ENCODE results near the gene KCTD16.

The KCTD16 gene

GRCh38 chr5:144365885-144366284 lies 195.2 kb downstream of the KCTD16 start:
- H3K9me3 Mint-ChIP-seq: no peaks in the 10 kb centered on the region
- H3K4me1 Mint-ChIP-seq: no peaks in the 10 kb centered on the region
- no peak overlapping the region for H3K4me3 Mint-ChIP-seq
- no peaks in the 10 kb centered on the region for H3K27me3 Mint-ChIP-seq
- H3K36me3 Mint-ChIP-seq: no peaks in the 10 kb centered on the region
- H3K27ac Mint-ChIP-seq: no peak overlapping the region

- no peak overlapping the region for H3K4me3 Mint-ChIP-seq
- no peak overlapping the region for H3K27ac Mint-ChIP-seq
- H3K4me1 Mint-ChIP-seq: no peaks in the 10 kb centered on the region
- no peaks in the 10 kb centered on the region for H3K27me3 Mint-ChIP-seq
- H3K9me3 Mint-ChIP-seq: no peaks in the 10 kb centered on the region
- H3K36me3 Mint-ChIP-seq: no peaks in the 10 kb centered on the region
Observed at GRCh38 chr5:144367991-144368390, 197.3 kb downstream of the KCTD16 start.

DNA sequence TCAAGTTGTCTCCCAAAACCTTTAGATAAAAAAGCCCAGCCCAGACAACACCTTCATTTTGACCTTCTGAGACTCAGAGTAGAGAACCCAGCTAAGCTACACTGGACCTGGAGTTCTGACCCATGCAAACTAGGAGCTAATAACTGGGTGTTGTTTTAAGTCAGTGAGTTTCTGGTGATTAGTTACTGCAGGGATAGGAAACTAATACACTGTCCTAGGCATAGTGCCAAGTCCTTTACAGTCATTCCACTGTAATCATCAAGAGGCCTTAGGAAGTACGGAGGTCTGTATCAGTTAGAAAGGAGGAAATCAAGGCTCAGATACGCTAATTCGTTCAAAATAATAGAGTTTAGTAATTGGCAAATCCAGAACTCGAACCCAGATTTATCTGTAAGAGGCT lies 197.9 kb downstream of the KCTD16 start:
- H3K27me3 Mint-ChIP-seq: no peaks in the 10 kb centered on the region
- H3K4me3 Mint-ChIP-seq: no peak overlapping the region
- H3K27ac Mint-ChIP-seq: no peak overlapping the region
- no peaks in the 10 kb centered on the region for H3K36me3 Mint-ChIP-seq
- H3K9me3 Mint-ChIP-seq: no peaks in the 10 kb centered on the region
- H3K4me1 Mint-ChIP-seq: no peaks in the 10 kb centered on the region

DNA sequence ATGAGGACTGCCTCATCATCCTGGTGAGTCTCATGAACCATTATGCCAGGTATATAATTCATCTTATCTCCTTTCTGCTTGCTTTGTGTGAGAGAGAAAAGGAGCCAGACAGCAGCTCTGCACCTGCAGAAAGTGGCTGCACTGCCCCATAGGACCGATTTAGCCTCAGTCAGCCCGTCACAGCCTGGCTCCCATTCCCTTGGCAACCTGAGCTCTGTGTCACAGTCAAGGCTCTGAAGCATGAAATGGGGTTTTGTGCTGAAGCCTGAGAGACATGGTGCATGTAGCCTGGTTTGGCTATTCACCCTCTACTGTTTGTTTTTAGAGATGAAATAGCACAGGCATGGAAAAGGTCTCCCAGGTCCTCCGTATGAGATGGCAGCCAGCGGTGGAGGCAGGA lies 198.3 kb downstream of the KCTD16 start:
- H3K4me1 Mint-ChIP-seq: no peaks in the 10 kb centered on the region
- no peaks in the 10 kb centered on the region for H3K9me3 Mint-ChIP-seq
- no peak overlapping the region for H3K27ac Mint-ChIP-seq
- no peaks in the 10 kb centered on the region for H3K27me3 Mint-ChIP-seq
- H3K36me3 Mint-ChIP-seq: no peaks in the 10 kb centered on the region
- H3K4me3 Mint-ChIP-seq: no peak overlapping the region

GRCh38 chr5:144370273-144370672 lies 199.6 kb downstream of the KCTD16 start:
- Mint-ChIP-seq H3K27me3 (no peaks in the 10 kb centered on the region), H3K9me3 (no peaks in the 10 kb centered on the region), H3K36me3 (no peaks in the 10 kb centered on the region), H3K27ac (no peak overlapping the region), H3K4me1 (no peaks in the 10 kb centered on the region), H3K4me3 (no peak overlapping the region)

DNA sequence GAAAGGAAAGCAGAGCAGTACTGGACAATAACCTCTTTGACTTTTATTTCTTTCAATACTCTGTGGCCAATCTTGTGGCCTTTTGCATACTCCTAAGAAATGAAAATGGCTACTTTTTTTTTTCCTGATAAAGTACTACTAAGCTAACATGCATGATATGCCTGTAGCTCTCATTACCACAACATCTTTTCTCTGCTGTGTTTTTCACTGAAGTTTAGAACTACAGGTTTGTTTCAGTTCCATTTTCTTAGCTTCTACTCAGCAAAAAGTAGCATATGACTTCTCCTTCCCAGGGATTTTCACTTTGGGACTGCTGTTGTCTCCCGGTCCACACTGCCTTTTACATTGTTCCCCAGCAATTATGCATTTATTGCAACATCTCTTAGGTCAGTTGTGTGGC lies 204.0 kb downstream of the KCTD16 start:
- H3K4me3 Mint-ChIP-seq: no peak overlapping the region
- H3K4me1 Mint-ChIP-seq: no peaks in the 10 kb centered on the region
- H3K27ac Mint-ChIP-seq: no peak overlapping the region
- H3K36me3 Mint-ChIP-seq: no peaks in the 10 kb centered on the region
- peaks cover 10% of the 10 kb centered on the region for H3K9me3 Mint-ChIP-seq
- H3K27me3 Mint-ChIP-seq: peaks cover 3% of the 10 kb centered on the region

DNA sequence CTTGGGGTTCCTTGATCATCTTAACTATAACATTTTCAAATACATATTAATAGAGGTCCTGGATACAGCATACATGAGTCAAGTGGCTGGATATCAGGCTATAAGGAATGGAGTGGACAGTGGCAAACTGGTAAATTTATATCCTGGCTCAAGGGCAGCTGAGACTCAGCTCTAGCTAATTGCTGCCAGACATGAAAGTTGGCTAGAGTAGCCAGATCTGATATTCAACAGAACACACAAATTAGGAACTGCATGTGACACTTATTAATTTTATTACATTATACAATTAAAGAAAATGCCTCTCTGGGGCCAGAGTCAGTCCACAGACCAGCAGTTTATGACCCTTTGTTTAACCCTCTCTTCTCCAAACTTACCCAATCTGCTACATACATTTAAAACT lies 206.5 kb downstream of the KCTD16 start:
- Mint-ChIP-seq H3K4me3 (no peak overlapping the region), H3K9me3 (peaks cover 23% of the 10 kb centered on the region), H3K36me3 (no peaks in the 10 kb centered on the region), H3K4me1 (no peaks in the 10 kb centered on the region), H3K27ac (no peak overlapping the region), H3K27me3 (peaks cover 3% of the 10 kb centered on the region)

GRCh38 chr5:144378681-144379080 lies 208.0 kb downstream of the KCTD16 start:
- Mint-ChIP-seq H3K4me3 (no peak overlapping the region), H3K9me3 (peaks cover 32% of the 10 kb centered on the region), H3K27ac (no peak overlapping the region), H3K36me3 (no peaks in the 10 kb centered on the region), H3K4me1 (no peaks in the 10 kb centered on the region), H3K27me3 (peaks cover 3% of the 10 kb centered on the region)

- peaks cover 23% of the 10 kb centered on the region for H3K9me3 Mint-ChIP-seq
- H3K27ac Mint-ChIP-seq: no peak overlapping the region
- no peaks in the 10 kb centered on the region for H3K4me1 Mint-ChIP-seq
- H3K4me3 Mint-ChIP-seq: no peak overlapping the region
- no peaks in the 10 kb centered on the region for H3K36me3 Mint-ChIP-seq
- H3K27me3 Mint-ChIP-seq: no peaks in the 10 kb centered on the region
Observed at GRCh38 chr5:144385597-144385996, 214.9 kb downstream of the KCTD16 start.

DNA sequence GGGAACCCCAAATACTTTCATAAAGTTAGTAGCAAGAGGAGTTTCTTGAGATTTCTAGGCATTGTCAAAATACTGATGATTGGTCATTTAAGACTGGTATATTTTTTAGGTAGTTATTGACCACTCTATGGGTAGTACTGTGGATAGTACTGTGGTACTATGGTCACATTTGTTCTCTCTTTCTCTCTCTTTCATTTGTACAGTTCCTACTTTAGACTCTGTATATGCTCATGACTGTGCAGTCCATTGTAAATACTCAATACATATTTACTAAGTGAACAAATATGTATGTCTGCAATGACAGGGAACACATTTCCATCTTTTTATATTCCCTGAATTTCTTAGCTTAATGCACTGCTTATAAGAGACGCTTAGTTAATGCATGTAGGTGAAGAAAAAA lies 215.6 kb downstream of the KCTD16 start:
- Mint-ChIP-seq H3K27me3 (no peaks in the 10 kb centered on the region), H3K36me3 (no peaks in the 10 kb centered on the region), H3K4me1 (no peaks in the 10 kb centered on the region)

DNA sequence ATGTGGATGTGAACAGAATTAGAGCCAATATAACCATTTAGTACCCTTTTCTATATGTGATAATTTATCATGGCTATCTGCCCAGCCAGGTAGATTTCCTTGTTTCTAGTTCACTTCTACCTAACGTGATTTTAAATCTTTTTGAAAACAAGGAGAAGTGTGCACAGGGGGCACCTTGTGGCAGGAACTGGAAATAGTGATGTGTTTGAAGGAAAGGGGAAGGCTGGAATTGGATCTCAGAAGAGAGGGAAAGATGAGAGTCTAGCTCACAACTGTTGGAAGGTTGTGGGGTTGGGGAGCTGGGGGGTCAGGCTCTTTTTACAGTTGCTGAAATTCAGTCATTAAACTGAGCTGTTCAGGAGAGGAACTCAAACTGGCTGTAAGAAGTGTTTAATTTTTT lies 219.5 kb downstream of the KCTD16 start:
- Mint-ChIP-seq H3K27ac (no peak overlapping the region), H3K27me3 (no peaks in the 10 kb centered on the region), H3K4me3 (no peak overlapping the region), H3K36me3 (no peaks in the 10 kb centered on the region), H3K4me1 (no peaks in the 10 kb centered on the region), H3K9me3 (no peaks in the 10 kb centered on the region)

More for the DNA sequence above, 215.6 kb downstream of the KCTD16 start:
- no peak overlapping the region for H3K4me3 Mint-ChIP-seq
- no peak overlapping the region for H3K27ac Mint-ChIP-seq
- peaks cover 16% of the 10 kb centered on the region for H3K9me3 Mint-ChIP-seq

DNA sequence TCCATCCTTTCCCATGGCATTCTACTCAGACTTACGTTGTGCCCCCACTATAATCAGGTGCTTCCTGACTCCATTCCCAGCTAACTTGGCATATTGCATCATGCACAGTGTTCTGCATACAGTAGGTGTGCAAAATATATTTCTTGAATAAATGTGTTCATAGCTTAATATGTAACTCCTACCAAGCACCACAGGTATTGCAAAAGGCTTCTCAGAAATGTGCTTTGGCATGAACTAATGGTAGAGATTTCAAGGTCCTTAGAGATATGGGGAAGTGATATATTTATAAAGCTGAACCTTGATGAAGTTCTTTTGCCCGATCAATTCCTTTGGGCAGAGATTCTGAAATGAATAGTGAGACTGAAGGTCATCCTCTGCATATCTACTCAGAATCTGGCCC lies 220.4 kb downstream of the KCTD16 start:
- no peaks in the 10 kb centered on the region for H3K4me1 Mint-ChIP-seq
- H3K9me3 Mint-ChIP-seq: no peaks in the 10 kb centered on the region
- no peak overlapping the region for H3K4me3 Mint-ChIP-seq
- H3K36me3 Mint-ChIP-seq: no peaks in the 10 kb centered on the region
- no peak overlapping the region for H3K27ac Mint-ChIP-seq
- no peaks in the 10 kb centered on the region for H3K27me3 Mint-ChIP-seq

DNA sequence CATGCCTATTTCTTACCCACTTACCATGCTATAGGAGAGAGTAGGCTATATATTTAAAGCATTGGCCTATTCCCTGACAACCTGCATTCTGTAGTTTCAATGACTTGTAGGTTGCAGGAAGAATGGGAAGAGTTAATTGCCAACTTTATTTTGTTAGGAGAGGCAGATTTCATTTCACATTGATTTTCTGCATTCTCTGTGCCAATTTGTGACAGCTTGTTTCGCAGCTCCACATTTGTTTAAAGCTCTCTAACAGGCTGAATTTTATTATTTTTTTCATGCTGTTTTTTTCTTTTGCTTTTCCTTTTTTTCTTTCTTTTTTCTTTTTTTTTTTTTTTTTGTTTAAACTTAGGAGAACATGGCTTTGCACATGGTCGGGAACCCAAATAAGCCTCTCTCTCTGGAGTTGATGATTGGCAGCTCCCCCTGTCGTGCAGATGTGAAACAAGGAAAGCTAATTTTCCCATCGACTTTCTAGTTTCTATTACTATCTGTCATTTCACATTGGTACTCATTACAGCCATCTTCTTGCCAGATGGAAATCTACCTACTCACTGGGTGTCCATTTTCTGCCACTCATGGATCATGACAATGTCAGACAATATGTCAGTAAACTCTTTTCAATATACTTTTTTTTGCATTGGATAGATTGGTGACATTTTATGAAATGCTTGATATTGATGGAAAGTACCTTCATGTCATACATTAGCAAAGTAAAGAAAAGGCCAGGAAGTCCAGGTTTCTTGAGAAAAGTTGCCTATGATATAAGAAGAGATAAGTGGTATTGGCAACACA lies 223.2 kb downstream of the KCTD16 start:
- no peak overlapping the region for H3K27ac Mint-ChIP-seq
- no peaks in the 10 kb centered on the region for H3K9me3 Mint-ChIP-seq
- H3K4me1 Mint-ChIP-seq: no peaks in the 10 kb centered on the region
- no peaks in the 10 kb centered on the region for H3K27me3 Mint-ChIP-seq
- H3K4me3 Mint-ChIP-seq: no peak overlapping the region
- H3K36me3 Mint-ChIP-seq: no peaks in the 10 kb centered on the region

GRCh38 chr5:144395704-144396103 lies 225.0 kb downstream of the KCTD16 start:
- H3K9me3 Mint-ChIP-seq: no peaks in the 10 kb centered on the region
- no peak overlapping the region for H3K4me3 Mint-ChIP-seq
- H3K27me3 Mint-ChIP-seq: no peaks in the 10 kb centered on the region
- H3K27ac Mint-ChIP-seq: no peak overlapping the region
- no peaks in the 10 kb centered on the region for H3K36me3 Mint-ChIP-seq
- no peaks in the 10 kb centered on the region for H3K4me1 Mint-ChIP-seq

DNA sequence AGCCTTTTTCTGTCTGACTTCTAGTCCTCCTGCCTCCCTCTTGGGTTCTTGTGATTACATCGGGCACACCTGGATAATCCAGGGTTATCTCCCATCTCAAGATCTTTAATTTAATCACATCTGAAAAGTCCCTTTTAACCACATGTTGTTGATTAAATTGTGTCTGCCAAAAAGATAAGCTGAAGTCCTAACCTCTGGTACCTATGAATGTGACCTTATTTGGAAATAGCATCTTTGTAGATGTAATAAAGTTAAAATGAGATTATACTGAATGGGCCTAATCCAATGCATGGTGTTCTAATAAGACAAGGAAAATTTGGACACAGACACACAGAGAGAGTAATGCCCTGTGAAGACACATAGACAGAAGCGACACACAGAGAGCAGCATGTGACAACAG lies 232.4 kb downstream of the KCTD16 start:
- Mint-ChIP-seq H3K9me3 (no peaks in the 10 kb centered on the region), H3K36me3 (no peaks in the 10 kb centered on the region), H3K4me3 (no peak overlapping the region), H3K27me3 (peaks cover 2% of the 10 kb centered on the region), H3K27ac (no peak overlapping the region), H3K4me1 (no peaks in the 10 kb centered on the region)

GRCh38 chr5:144403817-144404420 lies 233.2 kb downstream of the KCTD16 start:
- Mint-ChIP-seq H3K36me3 (no peaks in the 10 kb centered on the region), H3K27me3 (peaks cover 3% of the 10 kb centered on the region), H3K27ac (no peak overlapping the region), H3K4me3 (no peak overlapping the region), H3K9me3 (no peaks in the 10 kb centered on the region), H3K4me1 (no peaks in the 10 kb centered on the region)

DNA sequence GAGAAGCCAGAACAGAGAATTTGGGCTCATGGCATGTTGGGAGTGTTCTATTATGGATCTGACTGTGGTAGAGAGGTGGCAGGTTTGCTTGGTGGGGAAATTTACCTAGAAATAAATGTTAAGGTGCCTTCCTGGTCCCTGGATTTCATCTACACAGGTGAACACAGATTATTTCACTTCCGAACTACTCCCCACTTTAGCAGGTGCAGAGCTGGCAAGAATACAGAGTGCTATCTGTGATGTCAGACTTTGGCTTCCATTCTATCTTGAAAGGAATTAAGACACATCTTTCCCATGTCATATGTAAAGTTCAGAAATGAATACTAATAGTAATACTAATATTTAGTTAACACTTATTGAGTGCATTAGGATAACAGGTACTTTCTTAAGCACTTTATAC lies 234.0 kb downstream of the KCTD16 start:
- no peaks in the 10 kb centered on the region for H3K36me3 Mint-ChIP-seq
- H3K4me1 Mint-ChIP-seq: no peaks in the 10 kb centered on the region
- no peak overlapping the region for H3K4me3 Mint-ChIP-seq
- no peaks in the 10 kb centered on the region for H3K9me3 Mint-ChIP-seq
- H3K27ac Mint-ChIP-seq: no peak overlapping the region
- H3K27me3 Mint-ChIP-seq: peaks cover 3% of the 10 kb centered on the region
